Testis (tissue), 3 donors: ENCODE results near the gene TMTC4. TPM values are rescaled to one million over a fixed set of nuclear protein-coding genes. Genes with fewer than 3 reads are reported as not detected.

Experiments
- DNase-seq: peaks from one replicate; pipeline ENCODE4 v3.0.0-alpha.2; 2019
- H3K27ac ChIP-seq, 2 donors: fragments of 200-600 bp; sonication (generic); one replicate each; pipeline ENCODE4 v1.5.1; 2019
- H3K27me3 ChIP-seq: fragments of 200-600 bp; sonication (generic); one replicate; pipeline ENCODE4 v1.5.1; 2019
- H3K36me3 ChIP-seq: fragments of 200-600 bp; sonication (generic); one replicate; pipeline ENCODE4 v1.5.1; 2017; ENCODE audit warnings: low read depth; ENCODE audit errors: missing control alignments
- H3K4me1 ChIP-seq: fragments of 200-600 bp; sonication (generic); one replicate; pipeline ENCODE4 v1.5.1; 2019
- H3K4me3 ChIP-seq, 2 donors: fragments of 200-600 bp; sonication (generic); one replicate each; pipeline ENCODE4 v1.5.1; 2017 to 2019
- H3K9me3 ChIP-seq: fragments of 200-600 bp; sonication (generic); one replicate; pipeline ENCODE4 v1.5.1; 2017
- CTCF ChIP-seq, 3 experiments: fragments of 450-650 bp in 2 of 3; fragments of 200-600 bp in 1 of 3; sonication (generic) in 1 of 3; IDR thresholded peaks; one replicate each; pipeline ENCODE4 v1.5.1; 2016 to 2019; ENCODE audit warnings: antibody characterized with exemption in 3 of 3, mild to moderate bottlenecking in 2 of 3, moderate library complexity in 1 of 3
- POLR2A ChIP-seq: fragments of 450-650 bp; IDR thresholded peaks from one replicate; pipeline ENCODE4 v1.6.1; 2017; ENCODE audit warnings: antibody characterized with exemption, mild to moderate bottlenecking, moderate library complexity
- WGBS, 2 donors: methylation state at CpG; one replicate each; pipeline ENCODE4 v1.1.5; 2018; 5-methylcytosine and 5-hydroxymethylcytosine counted together
- intact Hi-C: fragments of 100-400 bp; cut with DNase I; formaldehyde crosslinking; loops from one replicate; pipeline ENCODE4 v1.15.1; 2023; ENCODE audit warnings: low total_unique reads
- polyA plus RNA-seq: library from polyadenylated mRNA; stranded (reverse); fragments of 350-450 nt; fragmentation: Illumina TruSeq; extraction: RNeasy Lipid Tissue Mini Kit (QIAGEN cat#74804); gene quantifications from one replicate; pipeline ENCODE4 v1.2.3, GENCODE V29; 2014; ENCODE audit warnings: low read depth, low replicate concordance; ENCODE audit not compliant: insufficient read depth
- total RNA-seq, 2 donors: library from RNA; depleted of rRNA; stranded (reverse); fragments of >200 nt; gene quantifications; one replicate each; pipeline ENCODE4 v1.2.3, GENCODE V29; 2016

TMTC4 gene
- total and polyA plus RNA-seq, 3 donors from 2014 or later, result 27.5 to 35.1 (median 28.2) TPM

GRCh38 chr13:100668408-100668807 is 6.2 kb downstream of the TMTC4 start:
- DNase-seq, result no peak
- intact Hi-C loops, result no loop called here
- 87 to 95% methylated on average over 7 of the region's 7 CpGs for WGBS, 2 donors
- Histone ChIP-seq H3K27ac (no peak overlapping the region), H3K9me3 (no peaks in the 10 kb centered on the region), H3K36me3 (no peaks in the 10 kb centered on the region), H3K4me1 (peaks cover 3% of the 10 kb centered on the region), H3K4me3 (no peak overlapping the region), H3K27me3 (no peaks in the 10 kb centered on the region)
- TF ChIP-seq CTCF (IDR thresholded peaks at IDR 0.05) (no peak), POLR2A (no peak)

- no peak overlapping the region for H3K4me3 ChIP-seq
- H3K27ac ChIP-seq, result no peak overlapping the region
- no peaks in the 10 kb centered on the region for H3K36me3 ChIP-seq
- H3K27me3 ChIP-seq, result no peaks in the 10 kb centered on the region
- no peaks in the 10 kb centered on the region for H3K4me1 ChIP-seq
- 92 to 93% methylated on average over 9 of the region's 9 CpGs for WGBS, 2 donors
- intact Hi-C loops, result no loop called here
- no peak for DNase-seq
- no peak for TF ChIP-seq POLR2A
- TF ChIP-seq CTCF (IDR thresholded peaks at IDR 0.05), result no peak
- H3K9me3 ChIP-seq, result no peaks in the 10 kb centered on the region
Measured at GRCh38 chr13:100667894-100668293, 6.7 kb downstream of the TMTC4 start.

GRCh38 chr13:100666124-100666523 is 8.5 kb downstream of the TMTC4 start:
- H3K36me3 ChIP-seq, result no peaks in the 10 kb centered on the region
- H3K9me3 ChIP-seq, result no peaks in the 10 kb centered on the region
- intact Hi-C loops, result no loop called here
- no peak for TF ChIP-seq CTCF (IDR thresholded peaks at IDR 0.05)
- no peak for TF ChIP-seq POLR2A
- no peak overlapping the region for H3K27ac ChIP-seq
- 48 to 63% methylated on average over 5 of the region's 5 CpGs for WGBS, 2 donors
- H3K4me3 ChIP-seq, result no peak overlapping the region
- peak; percentile 21 for DNase-seq
- no peaks in the 10 kb centered on the region for H3K27me3 ChIP-seq
- H3K4me1 ChIP-seq, result no peaks in the 10 kb centered on the region

- intact Hi-C loops, result no loop called here
- TF ChIP-seq POLR2A (no peak), CTCF (IDR thresholded peaks at IDR 0.05) (no peak)
- 96 to 98% methylated on average over 9 of the region's 9 CpGs for WGBS, 2 donors
- no peaks in the 10 kb centered on the region for H3K27me3 ChIP-seq
- no peaks in the 10 kb centered on the region for H3K9me3 ChIP-seq
- DNase-seq, result no peak
- no peak overlapping the region for H3K27ac ChIP-seq
- no peak overlapping the region for H3K4me3 ChIP-seq
- no peaks in the 10 kb centered on the region for H3K36me3 ChIP-seq
- H3K4me1 ChIP-seq, result no peaks in the 10 kb centered on the region
Measured at GRCh38 chr13:100665403-100665802, 9.2 kb downstream of the TMTC4 start.

GRCh38 chr13:100664171-100664900 is 10.3 kb downstream of the TMTC4 start:
- no peaks in the 10 kb centered on the region for H3K4me1 ChIP-seq
- intact Hi-C loops, result no loop called here
- no peak for DNase-seq
- H3K36me3 ChIP-seq, result no peaks in the 10 kb centered on the region
- 95 to 99% methylated on average over 8 to 10 of the region's 10 CpGs for WGBS, 2 donors
- TF ChIP-seq CTCF (IDR thresholded peaks at IDR 0.05) (no peak), POLR2A (no peak)
- H3K9me3 ChIP-seq, result no peaks in the 10 kb centered on the region
- H3K4me3 ChIP-seq, result no peak overlapping the region
- H3K27me3 ChIP-seq, result no peaks in the 10 kb centered on the region
- H3K27ac ChIP-seq, result no peak overlapping the region
